ENCODE measurements around the gene MAGI2. TPM values are rescaled to one million over a fixed set of nuclear protein-coding genes. Genes with fewer than 3 reads are reported as not detected.
A peak's percentile ranks its signal among the peaks of the same experiment; 100 is the strongest.

Gene MAGI2
- polyA plus RNA-seq, 1 experiment = 0.81 TPM

GRCh38 chr7:78139335-78139734 lies 1314.1 kb downstream of the MAGI2 start:
- CTCF ChIA-PET = no interaction called here
- POLR2A ChIA-PET = no interaction called here
- no peaks in the 10 kb centered on the region for H3K36me3 ChIP-seq (ENCODE audit: control insufficient read depth, insufficient read depth, low read length)
- DNase-seq (ENCODE audit: low read depth) = peak; percentile 75
- H3K27me3 ChIP-seq (ENCODE audit: control insufficient read depth, insufficient read depth, low read length) = no peaks in the 10 kb centered on the region
- TF ChIP-seq CTCF (IDR thresholded peaks at IDR 0.05; ENCODE audit: insufficient read depth, low read depth, low read length) = no peak
- no peak overlapping the region for H3K4me3 ChIP-seq (ENCODE audit: low read depth, low read length)

- ChIA-PET POLR2A (interaction anchor here (0.6 kb wide), 1 partner anchor 118 kb away, joined by 7 read pairs; no protein-coding TSS in a partner anchor), CTCF (interaction anchor here (0.6 to 2.9 kb wide), 22 partner anchors 10 to 1042 kb away, joined by 3 to 19 read pairs (median 4); no protein-coding TSS in a partner anchor)
- H3K4me3 ChIP-seq (ENCODE audit: low read depth, low read length) = no peak overlapping the region
- no peaks in the 10 kb centered on the region for H3K27me3 ChIP-seq (ENCODE audit: control insufficient read depth, insufficient read depth, low read length)
- H3K36me3 ChIP-seq (ENCODE audit: control insufficient read depth, insufficient read depth, low read length) = no peaks in the 10 kb centered on the region
- DNase-seq (ENCODE audit: low read depth) = no peak
- TF ChIP-seq CTCF (IDR thresholded peaks at IDR 0.05; ENCODE audit: insufficient read depth, low read depth, low read length) = no peak
Measured at GRCh38 chr7:78134774-78135173, 1318.7 kb downstream of the MAGI2 start.

GRCh38 chr7:78134256-78134655 lies 1319.2 kb downstream of the MAGI2 start:
- Histone ChIP-seq H3K36me3 (ENCODE audit: control insufficient read depth, insufficient read depth, low read length) (no peaks in the 10 kb centered on the region), H3K27me3 (ENCODE audit: control insufficient read depth, insufficient read depth, low read length) (no peaks in the 10 kb centered on the region), H3K4me3 (ENCODE audit: low read depth, low read length) (no peak overlapping the region)
- CTCF ChIA-PET = interaction anchor here (0.6 to 2.9 kb wide), 27 partner anchors 10 to 1042 kb away, joined by 3 to 19 read pairs (median 4); no protein-coding TSS in a partner anchor
- TF ChIP-seq CTCF (IDR thresholded peaks at IDR 0.05; ENCODE audit: insufficient read depth, low read depth, low read length) = peak; percentile 61
- DNase-seq (ENCODE audit: low read depth) = peak; percentile 51
- POLR2A ChIA-PET = interaction anchor here (0.6 to 0.7 kb wide), 2 partner anchors 9 to 118 kb away, joined by 3 to 7 read pairs; no protein-coding TSS in a partner anchor

- DNase-seq (ENCODE audit: low read depth) = no peak
Measured at GRCh38 chr7:78130446-78131215, 1322.8 kb downstream of the MAGI2 start.

More at GRCh38 chr7:78130446-78131215, 1322.8 kb downstream of the MAGI2 start:
- no peaks in the 10 kb centered on the region for H3K27me3 ChIP-seq (ENCODE audit: control insufficient read depth, insufficient read depth, low read length)
- ChIA-PET POLR2A (no interaction called here), CTCF (interaction anchor here (0.7 kb wide), 1 partner anchor 245 kb away, joined by 3 read pairs; no protein-coding TSS in a partner anchor)
- no peak for TF ChIP-seq CTCF (IDR thresholded peaks at IDR 0.05; ENCODE audit: insufficient read depth, low read depth, low read length)
- no peaks in the 10 kb centered on the region for H3K36me3 ChIP-seq (ENCODE audit: control insufficient read depth, insufficient read depth, low read length)
- no peak overlapping the region for H3K4me3 ChIP-seq (ENCODE audit: low read depth, low read length)

Data from BJ (cell line).